ENCODE results near the gene SDCBP2.

- TF ChIP-seq, protein P1, sequence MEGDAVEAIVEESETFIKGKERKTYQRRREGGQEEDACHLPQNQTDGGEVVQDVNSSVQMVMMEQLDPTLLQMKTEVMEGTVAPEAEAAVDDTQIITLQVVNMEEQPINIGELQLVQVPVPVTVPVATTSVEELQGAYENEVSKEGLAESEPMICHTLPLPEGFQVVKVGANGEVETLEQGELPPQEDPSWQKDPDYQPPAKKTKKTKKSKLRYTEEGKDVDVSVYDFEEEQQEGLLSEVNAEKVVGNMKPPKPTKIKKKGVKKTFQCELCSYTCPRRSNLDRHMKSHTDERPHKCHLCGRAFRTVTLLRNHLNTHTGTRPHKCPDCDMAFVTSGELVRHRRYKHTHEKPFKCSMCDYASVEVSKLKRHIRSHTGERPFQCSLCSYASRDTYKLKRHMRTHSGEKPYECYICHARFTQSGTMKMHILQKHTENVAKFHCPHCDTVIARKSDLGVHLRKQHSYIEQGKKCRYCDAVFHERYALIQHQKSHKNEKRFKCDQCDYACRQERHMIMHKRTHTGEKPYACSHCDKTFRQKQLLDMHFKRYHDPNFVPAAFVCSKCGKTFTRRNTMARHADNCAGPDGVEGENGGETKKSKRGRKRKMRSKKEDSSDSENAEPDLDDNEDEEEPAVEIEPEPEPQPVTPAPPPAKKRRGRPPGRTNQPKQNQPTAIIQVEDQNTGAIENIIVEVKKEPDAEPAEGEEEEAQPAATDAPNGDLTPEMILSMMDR (IDR thresholded peaks at IDR 0.05), result no peak
- TF ChIP-seq ZFX (IDR thresholded peaks at IDR 0.05; ENCODE audit: borderline replicate concordance), result no peak
These were observed 34.4 kb downstream of the SDCBP2 start for GRCh38 chr20:1294497-1294896.

All from 22Rv1 (cell line).